Measurements from ENCODE around the gene F11. TPM values are rescaled to one million over a fixed set of nuclear protein-coding genes. Genes with fewer than 3 reads are reported as not detected.

The F11 gene
- total and polyA plus RNA-seq, 2 experiments from 2014 or later: 0.74 to 2.1 TPM

DNA sequence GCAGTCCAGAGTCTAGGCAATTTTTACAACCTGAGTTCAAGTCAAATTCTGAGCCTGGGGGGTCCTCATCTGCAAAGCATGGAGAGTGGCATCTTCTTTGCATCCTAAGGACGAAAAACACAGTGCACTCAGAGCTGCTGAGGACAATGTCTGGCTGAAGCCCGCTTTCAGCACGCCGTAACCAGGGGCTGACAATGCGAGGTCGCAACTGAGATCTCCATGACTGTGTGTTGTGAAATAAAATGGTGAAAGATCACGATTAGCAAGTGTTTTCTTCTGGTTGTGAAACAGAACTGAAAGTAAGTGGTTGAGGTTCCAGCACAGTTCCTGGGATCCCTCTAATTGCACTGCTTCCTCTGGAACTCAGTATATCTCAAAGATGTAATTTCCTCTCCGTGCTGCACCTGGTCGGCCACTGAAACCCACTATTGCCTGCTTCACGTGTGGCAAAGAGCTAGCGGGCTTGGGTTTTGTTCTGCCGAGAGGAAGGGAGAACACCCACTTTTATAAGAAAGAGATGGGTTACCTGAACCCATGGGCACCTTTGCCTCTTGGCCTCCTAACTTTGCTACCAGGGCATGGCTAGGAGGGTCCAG, 7.7 kb upstream of the F11 start (continued):
- TF ChIP-seq, protein P1, sequence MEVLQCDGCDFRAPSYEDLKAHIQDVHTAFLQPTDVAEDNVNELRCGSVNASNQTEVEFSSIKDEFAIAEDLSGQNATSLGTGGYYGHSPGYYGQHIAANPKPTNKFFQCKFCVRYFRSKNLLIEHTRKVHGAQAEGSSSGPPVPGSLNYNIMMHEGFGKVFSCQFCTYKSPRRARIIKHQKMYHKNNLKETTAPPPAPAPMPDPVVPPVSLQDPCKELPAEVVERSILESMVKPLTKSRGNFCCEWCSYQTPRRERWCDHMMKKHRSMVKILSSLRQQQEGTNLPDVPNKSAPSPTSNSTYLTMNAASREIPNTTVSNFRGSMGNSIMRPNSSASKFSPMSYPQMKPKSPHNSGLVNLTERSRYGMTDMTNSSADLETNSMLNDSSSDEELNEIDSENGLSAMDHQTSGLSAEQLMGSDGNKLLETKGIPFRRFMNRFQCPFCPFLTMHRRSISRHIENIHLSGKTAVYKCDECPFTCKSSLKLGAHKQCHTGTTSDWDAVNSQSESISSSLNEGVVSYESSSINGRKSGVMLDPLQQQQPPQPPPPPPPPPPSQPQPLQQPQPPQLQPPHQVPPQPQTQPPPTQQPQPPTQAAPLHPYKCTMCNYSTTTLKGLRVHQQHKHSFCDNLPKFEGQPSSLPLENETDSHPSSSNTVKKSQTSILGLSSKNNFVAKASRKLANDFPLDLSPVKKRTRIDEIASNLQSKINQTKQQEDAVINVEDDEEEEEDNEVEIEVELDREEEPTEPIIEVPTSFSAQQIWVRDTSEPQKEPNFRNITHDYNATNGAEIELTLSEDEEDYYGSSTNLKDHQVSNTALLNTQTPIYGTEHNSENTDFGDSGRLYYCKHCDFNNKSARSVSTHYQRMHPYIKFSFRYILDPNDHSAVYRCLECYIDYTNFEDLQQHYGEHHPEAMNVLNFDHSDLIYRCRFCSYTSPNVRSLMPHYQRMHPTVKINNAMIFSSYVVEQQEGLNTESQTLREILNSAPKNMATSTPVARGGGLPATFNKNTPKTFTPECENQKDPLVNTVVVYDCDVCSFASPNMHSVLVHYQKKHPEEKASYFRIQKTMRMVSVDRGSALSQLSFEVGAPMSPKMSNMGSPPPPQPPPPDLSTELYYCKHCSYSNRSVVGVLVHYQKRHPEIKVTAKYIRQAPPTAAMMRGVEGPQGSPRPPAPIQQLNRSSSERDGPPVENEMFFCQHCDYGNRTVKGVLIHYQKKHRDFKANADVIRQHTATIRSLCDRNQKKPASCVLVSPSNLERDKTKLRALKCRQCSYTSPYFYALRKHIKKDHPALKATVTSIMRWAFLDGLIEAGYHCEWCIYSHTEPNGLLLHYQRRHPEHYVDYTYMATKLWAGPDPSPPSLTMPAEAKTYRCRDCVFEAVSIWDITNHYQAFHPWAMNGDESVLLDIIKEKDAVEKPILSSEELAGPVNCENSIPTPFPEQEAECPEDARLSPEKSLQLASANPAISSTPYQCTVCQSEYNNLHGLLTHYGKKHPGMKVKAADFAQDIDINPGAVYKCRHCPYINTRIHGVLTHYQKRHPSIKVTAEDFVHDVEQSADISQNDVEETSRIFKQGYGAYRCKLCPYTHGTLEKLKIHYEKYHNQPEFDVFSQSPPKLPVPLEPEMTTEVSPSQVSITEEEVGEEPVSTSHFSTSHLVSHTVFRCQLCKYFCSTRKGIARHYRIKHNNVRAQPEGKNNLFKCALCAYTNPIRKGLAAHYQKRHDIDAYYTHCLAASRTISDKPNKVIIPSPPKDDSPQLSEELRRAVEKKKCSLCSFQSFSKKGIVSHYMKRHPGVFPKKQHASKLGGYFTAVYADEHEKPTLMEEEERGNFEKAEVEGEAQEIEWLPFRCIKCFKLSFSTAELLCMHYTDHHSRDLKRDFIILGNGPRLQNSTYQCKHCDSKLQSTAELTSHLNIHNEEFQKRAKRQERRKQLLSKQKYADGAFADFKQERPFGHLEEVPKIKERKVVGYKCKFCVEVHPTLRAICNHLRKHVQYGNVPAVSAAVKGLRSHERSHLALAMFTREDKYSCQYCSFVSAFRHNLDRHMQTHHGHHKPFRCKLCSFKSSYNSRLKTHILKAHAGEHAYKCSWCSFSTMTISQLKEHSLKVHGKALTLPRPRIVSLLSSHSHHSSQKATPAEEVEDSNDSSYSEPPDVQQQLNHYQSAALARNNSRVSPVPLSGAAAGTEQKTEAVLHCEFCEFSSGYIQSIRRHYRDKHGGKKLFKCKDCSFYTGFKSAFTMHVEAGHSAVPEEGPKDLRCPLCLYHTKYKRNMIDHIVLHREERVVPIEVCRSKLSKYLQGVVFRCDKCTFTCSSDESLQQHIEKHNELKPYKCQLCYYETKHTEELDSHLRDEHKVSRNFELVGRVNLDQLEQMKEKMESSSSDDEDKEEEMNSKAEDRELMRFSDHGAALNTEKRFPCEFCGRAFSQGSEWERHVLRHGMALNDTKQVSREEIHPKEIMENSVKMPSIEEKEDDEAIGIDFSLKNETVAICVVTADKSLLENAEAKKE (CRISPR knock-in tag; IDR thresholded peaks at IDR 0.05): no peak
- TF ChIP-seq CREB1 (CRISPR knock-in tag; IDR thresholded peaks at IDR 0.05; ENCODE audit: low read depth): no peak

DNA sequence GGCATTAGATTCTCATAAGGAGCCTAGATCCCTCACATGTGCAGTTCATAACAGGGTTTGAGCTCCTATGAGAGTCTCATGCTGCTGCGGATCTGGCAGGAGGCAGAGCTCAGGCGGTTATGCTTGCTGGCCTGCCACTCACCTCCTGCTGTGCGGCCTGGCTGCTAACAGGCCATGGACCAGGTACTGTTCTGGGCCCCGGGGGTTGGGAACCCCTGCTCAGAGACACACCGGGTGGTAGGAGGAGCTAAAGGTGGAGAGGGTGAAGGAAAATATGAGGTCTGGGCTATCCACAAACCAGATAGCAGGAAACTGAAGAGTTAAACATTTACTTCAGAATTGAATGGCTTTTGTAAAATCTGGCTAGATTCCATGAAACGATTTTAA, 5.9 kb upstream of the F11 start:
- H3K4me3 Mint-ChIP-seq: no peak overlapping the region
- Histone ChIP-seq H3K4me3 (no peak overlapping the region), H3K36me3 (ENCODE audit: insufficient read depth) (0 out of 2 replicates have a peak, but pooled peaks cover 4% of the 10 kb centered on the region), H3K27ac (ENCODE audit: low read depth) (no peak overlapping the region), H3K79me2 (replicated peaks; ENCODE audit: insufficient read depth) (no peaks in the 10 kb centered on the region), H3F3A (replicated peaks; ENCODE audit: low read depth) (no peaks in the 10 kb centered on the region), H3K4me2 (no peak overlapping the region), H3K9me2 (ENCODE audit: insufficient read depth) (no peaks in the 10 kb centered on the region; the same call in 1 of the 2 replicates), H2AFZ (no peak overlapping the region), H4K20me1 (replicated peaks; ENCODE audit: insufficient read depth) (no peaks in the 10 kb centered on the region), H3K4me1 (ENCODE audit: insufficient read depth) (peaks cover 14% of the 10 kb centered on the region; the same call in 1 of the 2 replicates), H3K27me3 (ENCODE audit: insufficient read depth) (no peaks in the 10 kb centered on the region)
- peaks cover 46% of the 10 kb centered on the region for H3K36me3 Mint-ChIP-seq (ENCODE audit: low read depth)
- H3K9me3 Mint-ChIP-seq: peaks cover 13% of the 10 kb centered on the region
- H3K27ac Mint-ChIP-seq: 0 out of 2 replicates have a peak overlapping the region, but pooled peaks have one; percentile 74
- H3K27me3 Mint-ChIP-seq (ENCODE audit: insufficient read depth, low read depth, poor library complexity): peaks cover 7% of the 10 kb centered on the region
- ATAC-seq (no peak), DNase-seq (ENCODE audit: low spot score) (no peak)
- peaks cover 15% of the 10 kb centered on the region for H3K4me1 Mint-ChIP-seq
- TF ChIP-seq ZNF331 (CRISPR knock-in tag; IDR thresholded peaks at IDR 0.05; ENCODE audit: low read depth) (no peak), STAT1 (IDR thresholded peaks at IDR 0.05; ENCODE audit: unreplicated experiment) (no peak), POLR2AphosphoS5 (IDR thresholded peaks at IDR 0.05; ENCODE audit: low read depth) (no peak), EZH2 (IDR thresholded peaks at IDR 0.05; ENCODE audit: low read depth, unreplicated experiment) (no peak), ETS1 (IDR thresholded peaks at IDR 0.05) (no peak), JUNB (IDR thresholded peaks at IDR 0.05; ENCODE audit: unreplicated experiment) (no peak), CTCF (conservative IDR thresholded peaks at IDR 0.05; ENCODE audit: low read depth in 2 of 2) (no peak), CREB1 (CRISPR knock-in tag; IDR thresholded peaks at IDR 0.05; ENCODE audit: low read depth) (no peak), NANOG (IDR thresholded peaks at IDR 0.05; ENCODE audit: borderline replicate concordance) (no peak), REST (IDR thresholded peaks at IDR 0.05; ENCODE audit: unreplicated experiment) (no peak), ZNF114 (CRISPR knock-in tag; IDR thresholded peaks at IDR 0.05) (no peak)

Data from GM23338 (cell line).